ENCODE results near the gene KCNJ10.
"Not testable (repeated sequence)": the region's sequence is repeated elsewhere in the genome, so short reads cannot be mapped to it uniquely, and the experiment has no call there.

The KCNJ10 gene

GRCh38 chr1:160063176-160063575, 6.8 kb downstream of the KCNJ10 start:
- peaks cover 10% of the 10 kb centered on the region for H3K4me1 ChIP-seq (ENCODE audit: control insufficient read depth, insufficient read depth, low read length)
- no peak overlapping the region for H3K9ac ChIP-seq (ENCODE audit: low read depth, low read length)
- no peak overlapping the region for H3K4me3 ChIP-seq (ENCODE audit: low read depth, low read length)
- H3K27me3 ChIP-seq (ENCODE audit: control insufficient read depth, insufficient read depth, low read length) = peaks cover 7% of the 10 kb centered on the region
- H3K36me3 ChIP-seq (ENCODE audit: control insufficient read depth, insufficient read depth, low read length) = no peaks in the 10 kb centered on the region
- no peaks in the 10 kb centered on the region for H3K9me3 ChIP-seq (ENCODE audit: control insufficient read depth, insufficient read depth, low read length)

GRCh38 chr1:160062230-160062532, 7.8 kb downstream of the KCNJ10 start:
- no peak overlapping the region for H3K4me3 ChIP-seq (ENCODE audit: low read depth, low read length)
- H3K4me1 ChIP-seq (ENCODE audit: control insufficient read depth, insufficient read depth, low read length) = peaks cover 10% of the 10 kb centered on the region
- H3K36me3 ChIP-seq (ENCODE audit: control insufficient read depth, insufficient read depth, low read length) = no peaks in the 10 kb centered on the region
- H3K9me3 ChIP-seq (ENCODE audit: control insufficient read depth, insufficient read depth, low read length) = no peaks in the 10 kb centered on the region
- H3K9ac ChIP-seq (ENCODE audit: low read depth, low read length) = no peak overlapping the region
- peaks cover 2% of the 10 kb centered on the region for H3K27me3 ChIP-seq (ENCODE audit: control insufficient read depth, insufficient read depth, low read length)

- Histone ChIP-seq H3K9me3 (ENCODE audit: control insufficient read depth, insufficient read depth, low read length) (no peaks in the 10 kb centered on the region), H3K9ac (ENCODE audit: low read depth, low read length) (no peak overlapping the region), H3K4me3 (ENCODE audit: low read depth, low read length) (no peak overlapping the region), H3K27me3 (ENCODE audit: control insufficient read depth, insufficient read depth, low read length) (peaks cover 2% of the 10 kb centered on the region), H3K4me1 (ENCODE audit: control insufficient read depth, insufficient read depth, low read length) (peaks cover 10% of the 10 kb centered on the region), H3K36me3 (ENCODE audit: control insufficient read depth, insufficient read depth, low read length) (no peaks in the 10 kb centered on the region)
Observed at GRCh38 chr1:160061369-160062229, 8.4 kb downstream of the KCNJ10 start.

GRCh38 chr1:160058087-160058486, 11.9 kb downstream of the KCNJ10 start:
- H3K4me3 ChIP-seq (ENCODE audit: low read depth, low read length) = no peak overlapping the region
- peaks cover 10% of the 10 kb centered on the region for H3K4me1 ChIP-seq (ENCODE audit: control insufficient read depth, insufficient read depth, low read length)
- no peaks in the 10 kb centered on the region for H3K36me3 ChIP-seq (ENCODE audit: control insufficient read depth, insufficient read depth, low read length)
- no peak overlapping the region for H3K9ac ChIP-seq (ENCODE audit: low read depth, low read length)
- no peaks in the 10 kb centered on the region for H3K9me3 ChIP-seq (ENCODE audit: control insufficient read depth, insufficient read depth, low read length)
- peaks cover 6% of the 10 kb centered on the region for H3K27me3 ChIP-seq (ENCODE audit: control insufficient read depth, insufficient read depth, low read length)

- H3K9ac ChIP-seq (ENCODE audit: low read depth, low read length) = no peak overlapping the region
- no peaks in the 10 kb centered on the region for H3K9me3 ChIP-seq (ENCODE audit: control insufficient read depth, insufficient read depth, low read length)
- peaks cover 4% of the 10 kb centered on the region for H3K4me1 ChIP-seq (ENCODE audit: control insufficient read depth, insufficient read depth, low read length)
- H3K27me3 ChIP-seq (ENCODE audit: control insufficient read depth, insufficient read depth, low read length) = peaks cover 6% of the 10 kb centered on the region
- H3K4me3 ChIP-seq (ENCODE audit: low read depth, low read length) = no peak overlapping the region
- H3K36me3 ChIP-seq (ENCODE audit: control insufficient read depth, insufficient read depth, low read length) = no peaks in the 10 kb centered on the region
Observed at GRCh38 chr1:160056648-160057169, 13.3 kb downstream of the KCNJ10 start.

- Histone ChIP-seq H3K27me3 (ENCODE audit: control insufficient read depth, insufficient read depth, low read length) (peaks cover 6% of the 10 kb centered on the region), H3K4me1 (ENCODE audit: control insufficient read depth, insufficient read depth, low read length) (peaks cover 7% of the 10 kb centered on the region), H3K9me3 (ENCODE audit: control insufficient read depth, insufficient read depth, low read length) (no peaks in the 10 kb centered on the region), H3K36me3 (ENCODE audit: control insufficient read depth, insufficient read depth, low read length) (no peaks in the 10 kb centered on the region), H3K4me3 (ENCODE audit: low read depth, low read length) (no peak overlapping the region), H3K9ac (ENCODE audit: low read depth, low read length) (no peak overlapping the region)
Observed at GRCh38 chr1:160053548-160054365, 16.2 kb downstream of the KCNJ10 start.

GRCh38 chr1:160052936-160053335, 17.0 kb downstream of the KCNJ10 start:
- no peak overlapping the region for H3K9ac ChIP-seq (ENCODE audit: low read depth, low read length)
- peaks cover 10% of the 10 kb centered on the region for H3K4me1 ChIP-seq (ENCODE audit: control insufficient read depth, insufficient read depth, low read length)
- no peaks in the 10 kb centered on the region for H3K9me3 ChIP-seq (ENCODE audit: control insufficient read depth, insufficient read depth, low read length)
- H3K4me3 ChIP-seq (ENCODE audit: low read depth, low read length) = no peak overlapping the region
- H3K27me3 ChIP-seq (ENCODE audit: control insufficient read depth, insufficient read depth, low read length) = peaks cover 6% of the 10 kb centered on the region
- no peaks in the 10 kb centered on the region for H3K36me3 ChIP-seq (ENCODE audit: control insufficient read depth, insufficient read depth, low read length)

- Histone ChIP-seq H3K4me3 (ENCODE audit: low read depth, low read length) (no peak overlapping the region), H3K9me3 (ENCODE audit: control insufficient read depth, insufficient read depth, low read length) (no peaks in the 10 kb centered on the region), H3K36me3 (ENCODE audit: control insufficient read depth, insufficient read depth, low read length) (no peaks in the 10 kb centered on the region), H3K27me3 (ENCODE audit: control insufficient read depth, insufficient read depth, low read length) (peaks cover 4% of the 10 kb centered on the region), H3K9ac (ENCODE audit: low read depth, low read length) (no peak overlapping the region), H3K4me1 (ENCODE audit: control insufficient read depth, insufficient read depth, low read length) (peaks cover 19% of the 10 kb centered on the region)
Observed at GRCh38 chr1:160050619-160051018, 19.3 kb downstream of the KCNJ10 start.

GRCh38 chr1:160050182-160050581, 19.8 kb downstream of the KCNJ10 start:
- not testable (repeated sequence) for H3K27me3 ChIP-seq (ENCODE audit: control insufficient read depth, insufficient read depth, low read length)

GRCh38 chr1:160049101-160049500, 20.9 kb downstream of the KCNJ10 start:
- Histone ChIP-seq H3K4me3 (ENCODE audit: low read depth, low read length) (no peak overlapping the region), H3K4me1 (ENCODE audit: control insufficient read depth, insufficient read depth, low read length) (peaks cover 19% of the 10 kb centered on the region), H3K9me3 (ENCODE audit: control insufficient read depth, insufficient read depth, low read length) (no peaks in the 10 kb centered on the region), H3K9ac (ENCODE audit: low read depth, low read length) (no peak overlapping the region), H3K36me3 (ENCODE audit: control insufficient read depth, insufficient read depth, low read length) (no peaks in the 10 kb centered on the region), H3K27me3 (ENCODE audit: control insufficient read depth, insufficient read depth, low read length) (peaks cover 9% of the 10 kb centered on the region)

More at GRCh38 chr1:160050182-160050581, 19.8 kb downstream of the KCNJ10 start:
- peaks cover 19% of the 10 kb centered on the region for H3K4me1 ChIP-seq (ENCODE audit: control insufficient read depth, insufficient read depth, low read length)
- H3K4me3 ChIP-seq (ENCODE audit: low read depth, low read length); H3K36me3 ChIP-seq (ENCODE audit: control insufficient read depth, insufficient read depth, low read length); H3K9ac ChIP-seq (ENCODE audit: low read depth, low read length); H3K9me3 ChIP-seq (ENCODE audit: control insufficient read depth, insufficient read depth, low read length): not testable (repeated sequence)

GRCh38 chr1:160048335-160048734, 21.6 kb downstream of the KCNJ10 start:
- Histone ChIP-seq H3K27me3 (ENCODE audit: control insufficient read depth, insufficient read depth, low read length) (peaks cover 9% of the 10 kb centered on the region), H3K4me1 (ENCODE audit: control insufficient read depth, insufficient read depth, low read length) (peaks cover 19% of the 10 kb centered on the region), H3K9ac (ENCODE audit: low read depth, low read length) (no peak overlapping the region), H3K4me3 (ENCODE audit: low read depth, low read length) (no peak overlapping the region), H3K9me3 (ENCODE audit: control insufficient read depth, insufficient read depth, low read length) (no peaks in the 10 kb centered on the region), H3K36me3 (ENCODE audit: control insufficient read depth, insufficient read depth, low read length) (no peaks in the 10 kb centered on the region)
